GM12875 (cell line): ENCODE results near the gene LRRC27.
A peak's percentile ranks its signal among the peaks of the same experiment; 100 is the strongest.
"Not testable (repeated sequence)": the region's sequence is repeated elsewhere in the genome, so short reads cannot be mapped to it uniquely, and the experiment has no call there.

Experiments
- H3K4me3 ChIP-seq: one replicate; pipeline ENCODE4 v1.5.1; 2011; ENCODE audit warnings: low read depth, low read length, control low read depth
- CTCF ChIP-seq: IDR thresholded peaks from 2 replicates; pipeline ENCODE4 v1.5.1; 2011; ENCODE audit warnings: low read depth, mild to moderate bottlenecking, control low read depth, inconsistent platforms, low read length, moderate library complexity, borderline replicate concordance; ENCODE audit not compliant: insufficient read depth

The LRRC27 gene

GRCh38 chr10:132336064-132336746, 4.2 kb downstream of the LRRC27 start:
- TF ChIP-seq CTCF: no peak
- H3K4me3 ChIP-seq: no peak overlapping the region

GRCh38 chr10:132336919-132337407, 5.0 kb downstream of the LRRC27 start:
- TF ChIP-seq CTCF: no peak
- H3K4me3 ChIP-seq: peak overlapping the region; percentile 47

GRCh38 chr10:132337854-132338253, 5.9 kb downstream of the LRRC27 start:
- not testable (repeated sequence) for H3K4me3 ChIP-seq

GRCh38 chr10:132338876-132339275, 6.9 kb downstream of the LRRC27 start:
- TF ChIP-seq CTCF: no peak
- H3K4me3 ChIP-seq: no peak overlapping the region

- no peak overlapping the region for H3K4me3 ChIP-seq
- TF ChIP-seq CTCF: no peak
Measured at GRCh38 chr10:132339276-132339675, 7.3 kb downstream of the LRRC27 start.

- no peak for TF ChIP-seq CTCF
- no peak overlapping the region for H3K4me3 ChIP-seq
Measured at GRCh38 chr10:132341017-132341416, 9.0 kb downstream of the LRRC27 start.

- TF ChIP-seq CTCF: no peak
- H3K4me3 ChIP-seq: no peak overlapping the region
Measured at GRCh38 chr10:132341781-132342180, 9.8 kb downstream of the LRRC27 start.
